ENCODE data around the gene USP34.

The USP34 gene

DNA sequence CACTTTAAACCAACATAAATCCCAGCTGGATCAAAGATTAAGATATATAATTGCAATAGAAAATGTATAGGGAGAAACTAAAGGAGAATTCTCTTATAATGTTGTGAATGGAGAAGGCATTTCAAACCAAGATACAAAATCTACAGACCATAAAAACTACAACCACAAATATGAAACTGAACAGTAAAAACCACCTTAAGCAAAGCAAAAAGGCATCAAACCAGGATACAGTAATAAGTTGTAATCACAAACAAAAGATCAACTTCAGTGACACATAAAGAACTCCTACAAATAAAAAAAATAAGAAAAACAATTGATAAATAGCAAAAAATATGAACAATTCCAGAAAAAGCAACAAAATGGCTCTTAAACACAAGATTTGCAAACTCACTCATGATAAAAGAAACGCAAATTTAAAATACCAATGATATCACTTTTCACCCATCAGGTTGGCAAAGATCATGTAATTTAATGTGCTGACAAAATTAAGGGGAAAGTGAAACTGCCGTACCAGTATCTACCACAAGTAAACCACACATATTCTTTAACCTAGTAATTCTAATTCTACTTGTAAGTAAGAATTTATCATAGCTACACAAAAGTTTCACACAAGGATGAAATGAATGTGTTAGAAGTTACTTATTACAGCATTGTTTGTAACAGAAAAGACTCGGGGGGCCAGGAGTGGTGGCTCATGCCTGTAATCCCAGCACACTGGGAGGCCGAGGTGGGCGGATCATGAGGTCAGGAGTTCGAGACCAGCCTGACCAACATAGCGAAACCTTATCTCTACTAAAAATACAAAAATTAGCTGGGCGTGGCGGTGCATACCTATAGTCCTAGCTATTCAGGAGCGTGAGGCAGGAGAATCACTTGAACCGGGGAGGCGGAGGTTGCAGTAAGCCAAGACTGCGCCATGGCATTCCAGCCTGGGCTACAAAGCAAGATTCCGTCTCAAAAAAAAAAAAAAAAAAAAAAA, 101.9 kb downstream of the USP34 start:
- no peak for DNase-seq (ENCODE audit: low read depth)

DNA sequence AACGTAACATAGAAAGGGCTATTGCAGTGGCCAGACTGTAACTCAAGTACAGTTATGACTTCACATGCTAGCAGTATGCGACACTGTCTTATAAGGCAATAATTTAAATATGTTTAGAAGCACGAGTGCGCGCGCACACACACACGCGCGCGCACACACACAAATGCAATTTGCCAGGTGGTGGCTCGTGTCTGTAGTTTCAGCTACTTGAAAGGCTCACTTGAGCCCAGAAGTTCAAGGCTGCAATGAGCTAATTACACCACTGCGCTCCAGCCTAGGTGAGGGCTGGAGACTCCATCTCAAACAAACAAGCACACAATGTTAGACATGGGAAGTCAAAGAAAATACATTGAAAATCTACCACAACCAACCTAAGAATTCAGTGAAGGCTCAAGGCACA, 103.7 kb downstream of the USP34 start:
- no peak for DNase-seq (ENCODE audit: low read depth)

DNA sequence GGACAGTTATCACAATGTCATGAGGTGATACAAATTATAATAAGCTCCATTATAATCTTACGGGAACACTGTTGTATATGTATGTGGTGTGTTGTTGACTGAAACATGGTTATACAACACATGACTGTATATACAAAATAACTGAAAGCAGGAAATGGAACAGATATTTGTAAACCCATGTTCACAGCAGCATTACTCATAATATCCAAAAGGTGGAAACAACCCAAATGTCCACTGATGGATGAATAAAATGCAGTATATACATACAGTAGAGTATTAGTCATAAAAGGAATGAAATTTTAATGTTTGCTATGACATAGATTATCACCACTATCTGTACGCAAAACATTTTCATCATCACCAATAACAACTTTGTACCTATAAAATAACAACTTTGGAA, 107.3 kb downstream of the USP34 start:
- DNase-seq (ENCODE audit: low read depth): no peak

DNA sequence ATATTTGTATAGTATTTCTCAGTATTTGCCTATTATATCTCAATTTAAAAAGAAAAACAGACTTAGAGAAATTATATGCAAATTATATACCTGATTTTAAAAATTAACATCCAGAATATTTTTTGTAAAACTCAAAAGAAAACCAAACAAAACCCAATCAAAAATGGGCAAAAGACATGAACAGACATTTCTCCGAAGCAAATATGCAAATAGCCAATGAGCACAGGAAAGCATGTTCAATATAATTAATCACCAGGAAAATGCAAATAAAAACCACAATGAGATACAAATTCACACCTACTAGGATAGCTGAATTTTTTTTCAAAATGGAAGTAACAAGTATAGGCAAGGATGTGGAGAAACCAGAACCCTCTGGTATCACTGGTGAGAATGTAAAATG, 108.0 kb downstream of the USP34 start:
- no peak for DNase-seq (ENCODE audit: low read depth)

DNA sequence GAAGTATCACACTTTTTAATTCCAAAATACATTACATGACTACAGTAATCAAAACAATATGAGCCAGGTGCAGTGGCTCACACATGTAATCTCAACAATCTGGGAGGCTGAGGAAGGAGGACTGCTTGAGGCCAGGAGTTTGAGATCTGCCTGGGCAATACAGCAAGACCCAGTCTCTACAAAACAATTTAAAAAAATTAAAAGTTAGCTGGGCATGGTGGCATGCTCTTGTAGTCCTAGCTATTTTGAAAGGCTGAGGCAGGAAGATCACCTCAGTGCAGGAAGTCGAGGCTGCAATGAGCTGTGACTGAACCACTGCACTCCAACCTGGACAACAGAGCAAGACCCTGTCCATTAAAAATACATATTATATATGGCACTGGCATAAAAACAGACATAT, 109.8 kb downstream of the USP34 start:
- DNase-seq (ENCODE audit: low read depth): no peak

DNA sequence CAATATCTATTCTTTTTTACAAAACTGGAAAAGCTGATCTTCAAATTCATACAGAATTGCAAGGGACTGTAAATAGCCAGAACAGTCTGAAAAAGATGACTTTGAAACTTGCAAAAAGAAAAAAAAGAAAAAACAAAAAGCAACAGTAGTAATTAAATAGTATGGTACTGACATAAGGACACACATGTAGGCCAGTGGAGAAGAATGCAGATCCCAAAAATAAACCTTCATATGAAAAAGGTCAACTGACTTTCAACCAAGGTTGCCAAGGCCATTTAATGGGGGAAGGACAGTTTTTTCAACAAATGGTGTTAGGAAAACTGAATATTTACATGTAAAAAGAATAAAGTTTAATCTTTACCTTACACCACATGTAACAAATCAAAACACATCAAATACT, 111.8 kb downstream of the USP34 start:
- DNase-seq (ENCODE audit: low read depth): no peak

DNA sequence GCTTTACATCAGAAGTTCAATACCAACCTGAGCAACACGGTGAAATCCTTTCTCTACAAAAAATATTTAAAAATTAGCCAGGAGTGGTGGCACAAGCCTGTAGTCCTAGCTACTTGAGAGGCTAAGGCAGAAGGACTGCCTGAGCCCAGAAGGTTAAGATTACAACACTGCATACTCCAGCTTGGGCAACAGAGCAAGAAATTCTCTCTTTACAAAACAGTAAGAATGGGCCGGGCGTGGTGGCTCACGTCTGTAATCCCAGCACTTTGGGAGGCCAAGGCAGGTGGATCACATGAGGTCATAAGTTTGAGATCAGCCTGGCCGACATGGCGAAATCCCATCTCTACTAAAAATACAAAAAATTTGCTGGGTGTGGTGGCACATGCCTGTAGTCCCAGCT, 113.2 kb downstream of the USP34 start:
- DNase-seq (ENCODE audit: low read depth): no peak

DNA sequence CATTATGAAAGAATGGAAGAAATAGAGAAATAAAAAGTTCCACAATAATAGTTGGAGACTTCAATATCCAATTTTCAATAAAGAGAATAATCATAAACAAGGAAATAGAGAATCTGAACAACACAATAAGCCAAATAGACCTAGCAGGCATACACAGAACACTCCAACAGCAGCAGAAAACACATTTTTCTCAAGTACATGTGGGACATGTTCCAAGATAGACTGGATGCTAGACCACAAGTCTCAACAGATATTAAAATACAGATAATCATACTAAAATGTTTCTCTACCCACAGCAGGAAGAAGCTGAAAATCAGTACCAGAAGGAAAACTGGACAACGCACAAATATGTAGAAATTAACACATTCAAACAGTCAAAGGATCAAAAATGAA, 113.9 kb downstream of the USP34 start:
- DNase-seq (ENCODE audit: low read depth): no peak

DNA sequence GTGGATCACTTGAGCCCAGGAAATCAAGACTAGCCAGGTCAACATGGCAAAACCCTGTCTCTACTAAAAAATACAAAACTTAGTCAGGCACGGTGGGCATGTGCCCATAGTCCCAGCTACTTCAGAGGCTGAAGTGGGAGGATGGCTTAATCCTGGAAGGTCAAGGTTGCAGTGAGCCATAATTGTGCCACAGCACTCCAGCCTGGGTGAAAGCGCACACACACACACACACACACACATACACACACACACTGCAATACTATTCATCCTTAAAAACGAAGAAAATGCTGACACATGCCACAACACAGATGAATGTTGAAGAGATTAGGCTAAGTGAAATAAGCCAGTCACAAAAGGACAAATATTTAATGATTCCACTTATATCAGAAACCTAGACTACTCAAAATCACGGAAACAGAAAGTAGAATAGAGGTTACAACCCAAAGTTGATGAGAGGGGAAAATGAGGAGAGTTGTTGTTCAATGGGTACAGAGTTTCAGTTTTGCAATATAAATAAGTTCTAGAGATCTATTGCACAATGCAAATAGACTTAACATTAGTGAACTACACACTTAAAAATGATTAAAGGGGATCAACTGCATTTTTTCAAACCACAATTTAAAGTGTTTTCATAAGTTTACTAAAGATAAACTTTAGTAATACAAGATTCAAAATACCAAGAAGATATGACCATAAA, 114.5 kb downstream of the USP34 start:
- no peak for DNase-seq (ENCODE audit: low read depth)

DNA sequence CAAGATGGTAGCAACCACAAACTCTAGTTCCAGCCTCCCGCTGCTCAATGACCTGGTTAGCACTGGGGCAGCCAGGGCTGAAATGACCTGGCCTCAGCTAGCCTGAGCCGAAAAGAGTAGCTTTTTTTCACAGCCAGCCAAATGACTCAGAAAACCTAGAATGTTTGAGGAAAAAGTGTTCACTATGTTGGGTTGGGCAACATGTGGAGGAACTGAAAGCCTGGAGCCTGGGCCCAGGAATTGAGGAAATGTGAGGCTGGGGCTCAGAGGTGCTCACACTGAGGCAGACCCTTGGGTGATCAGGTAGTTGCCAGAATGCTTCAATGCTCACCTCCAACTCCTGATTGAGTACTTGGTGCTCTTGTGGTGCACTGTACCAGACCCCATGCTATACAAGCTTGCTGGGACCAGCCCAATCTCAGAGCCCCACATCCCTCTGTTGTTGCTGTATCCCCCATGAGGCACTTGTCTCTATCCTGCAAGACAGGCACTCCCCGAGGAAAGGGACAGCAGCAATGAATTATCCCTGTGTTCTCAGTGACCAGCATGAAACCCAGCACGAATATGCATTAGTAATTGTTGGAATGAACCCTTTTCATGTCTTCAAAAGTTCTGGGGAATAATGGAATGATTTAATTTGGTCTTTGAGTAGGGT, 116.2 kb downstream of the USP34 start:
- DNase-seq (ENCODE audit: low read depth): no peak

DNA sequence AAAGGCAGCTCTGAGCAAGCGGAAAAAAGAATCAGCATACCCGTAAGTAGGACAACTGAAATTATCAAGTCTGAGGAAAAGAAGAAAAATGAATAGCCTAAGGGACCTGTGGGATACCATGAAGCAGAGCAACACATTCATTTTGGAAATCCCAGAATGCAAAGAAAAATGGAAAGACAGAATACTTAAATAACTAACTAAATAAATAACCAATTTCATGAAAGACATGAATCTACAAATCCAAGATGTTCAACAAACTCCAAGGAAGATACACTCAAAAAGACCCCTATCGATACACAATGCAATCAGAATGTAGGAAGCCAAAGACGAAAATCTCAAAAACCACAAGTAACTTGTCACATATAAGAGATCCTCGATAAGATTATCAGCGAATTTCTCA, 117.0 kb downstream of the USP34 start:
- no peak for DNase-seq (ENCODE audit: low read depth)

DNA sequence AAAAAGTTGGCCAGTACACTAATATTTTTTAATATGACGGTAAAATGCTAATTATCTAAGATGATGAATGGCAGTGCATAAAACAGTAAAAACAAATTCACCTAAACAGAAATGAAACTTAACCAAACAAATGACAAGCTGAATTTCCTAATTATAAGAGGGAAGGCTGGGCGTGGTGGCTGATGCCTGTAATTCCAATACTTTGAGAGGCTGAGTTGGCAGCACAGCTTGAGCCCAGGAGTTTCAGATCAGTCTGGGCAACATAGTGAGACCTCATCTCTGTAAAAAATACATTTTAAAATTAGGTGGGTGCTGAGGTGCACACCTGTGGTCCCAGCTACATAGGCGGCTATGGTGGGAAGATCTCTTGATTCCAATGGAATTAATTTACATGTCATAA, 120.1 kb downstream of the USP34 start:
- no peak for DNase-seq (ENCODE audit: low read depth)

DNA sequence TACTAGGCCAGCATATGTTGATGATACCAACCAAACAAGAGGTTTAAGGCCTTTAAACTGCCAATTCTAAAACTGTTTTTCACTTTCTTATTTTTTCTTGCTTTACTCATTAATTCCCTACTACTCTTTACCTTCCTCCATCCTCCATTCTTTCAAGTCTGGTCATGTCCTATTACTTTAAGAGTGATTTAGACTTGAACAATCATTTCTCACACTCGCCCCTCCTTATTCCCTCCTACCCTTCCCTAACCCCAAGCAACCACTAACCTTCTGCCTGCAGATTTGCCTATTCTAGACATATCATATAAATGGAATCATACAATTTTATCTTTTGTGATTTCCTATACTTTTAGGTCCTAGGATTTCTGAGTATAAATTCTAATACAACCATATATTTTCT, 127.7 kb downstream of the USP34 start:
- DNase-seq (ENCODE audit: low read depth): no peak

DNA sequence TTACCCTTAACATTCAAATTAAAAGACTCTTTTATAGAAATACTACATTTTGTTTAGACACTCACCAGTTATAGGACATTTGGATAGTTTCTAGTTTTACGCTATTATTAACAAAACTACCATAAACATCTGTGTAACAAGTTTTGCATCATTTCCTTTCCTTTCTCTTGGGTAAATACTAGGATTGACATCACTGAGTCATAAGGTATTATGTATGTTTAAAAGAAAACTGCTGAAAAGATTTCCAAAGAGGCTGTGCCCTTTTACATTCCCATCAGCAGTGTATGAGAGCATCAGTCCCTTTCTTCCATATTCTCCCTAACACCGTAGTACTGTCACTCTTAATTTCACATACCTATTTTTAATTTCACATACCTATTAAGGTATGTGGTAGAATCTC, 130.6 kb downstream of the USP34 start:
- DNase-seq (ENCODE audit: low read depth): no peak

DNA sequence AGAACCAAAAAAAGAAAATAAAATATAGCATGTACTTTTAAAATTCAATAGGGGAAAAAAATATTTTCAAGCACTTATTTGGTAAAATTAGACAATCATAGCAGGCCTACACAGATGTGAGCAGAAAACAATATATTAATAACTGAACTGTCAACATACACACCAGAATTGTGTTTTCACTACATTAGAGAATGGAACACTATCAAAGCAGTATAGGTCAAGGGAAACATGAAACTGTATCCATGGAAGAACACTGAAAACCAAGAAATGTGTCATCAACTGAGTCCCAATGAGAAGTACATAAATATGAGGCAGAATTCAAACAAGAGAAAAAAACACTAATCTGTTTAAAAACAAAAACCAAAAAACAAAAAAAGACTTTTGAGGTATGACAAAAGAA, 132.4 kb downstream of the USP34 start:
- no peak for DNase-seq (ENCODE audit: low read depth)

DNA sequence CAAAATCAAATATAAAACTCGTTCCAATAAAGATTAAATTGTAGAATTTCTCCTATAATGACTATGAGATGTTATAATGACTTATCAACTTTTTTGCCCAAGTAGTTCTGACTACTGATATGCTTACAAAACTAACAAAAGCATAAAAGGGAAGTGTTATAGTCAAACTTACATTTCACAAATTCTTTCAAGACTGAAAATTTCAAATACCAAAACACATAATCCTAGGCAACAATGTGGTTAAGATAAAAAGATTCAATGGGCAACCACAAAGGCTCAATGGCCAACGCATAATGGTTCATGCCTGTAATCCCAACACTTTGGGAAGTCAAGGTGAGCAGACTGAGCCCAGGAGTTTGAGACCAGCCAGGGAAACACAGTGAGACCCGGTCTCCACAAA, 135.7 kb downstream of the USP34 start:
- DNase-seq (ENCODE audit: low read depth): no peak

DNA sequence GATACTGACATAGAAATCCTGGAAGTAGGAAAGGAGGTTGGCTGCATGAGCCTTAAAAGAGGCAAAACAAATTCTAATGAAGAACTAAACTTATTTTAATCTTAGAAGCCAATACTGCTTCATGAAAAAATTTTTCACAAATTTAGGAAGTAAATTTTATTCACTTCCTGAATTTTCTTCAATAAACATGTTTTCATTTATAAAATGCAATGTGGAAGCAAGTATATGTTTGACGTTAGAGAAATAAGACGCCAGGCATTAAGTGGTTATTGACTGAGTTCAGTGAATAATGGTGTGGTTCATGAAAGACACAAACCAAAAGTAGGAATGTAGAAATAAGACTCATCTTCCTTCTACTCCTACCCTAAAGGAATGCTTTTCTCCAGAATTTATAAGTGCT, 136.4 kb downstream of the USP34 start:
- no peak for DNase-seq (ENCODE audit: low read depth)

DNA sequence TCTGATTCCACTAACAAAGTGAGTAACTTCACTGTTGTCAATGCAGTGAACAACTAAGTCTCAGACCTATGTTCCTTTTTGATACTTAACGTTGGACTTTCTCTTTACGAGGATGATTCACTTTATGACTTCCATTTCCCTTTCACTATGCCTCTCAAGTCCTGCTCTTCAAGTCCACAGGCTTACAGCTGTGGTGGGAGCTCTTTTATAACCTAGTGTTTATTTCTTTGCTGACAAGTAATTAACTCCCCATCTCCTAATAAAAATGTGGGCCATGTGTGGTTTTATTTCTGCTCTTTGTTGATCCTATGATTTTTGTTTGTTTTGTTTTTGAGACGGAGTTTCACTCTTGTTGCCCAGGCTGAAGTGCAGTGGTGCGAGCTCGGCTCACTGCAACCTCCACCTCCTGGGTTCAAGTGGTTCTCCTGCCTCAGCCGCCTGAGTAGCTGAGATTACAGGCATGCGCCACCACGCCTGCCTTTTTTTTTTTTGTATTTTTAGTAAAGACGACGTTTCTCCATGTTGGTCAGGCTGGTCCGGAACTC, 142.1 kb downstream of the USP34 start:
- no peak for DNase-seq (ENCODE audit: low read depth)

DNA sequence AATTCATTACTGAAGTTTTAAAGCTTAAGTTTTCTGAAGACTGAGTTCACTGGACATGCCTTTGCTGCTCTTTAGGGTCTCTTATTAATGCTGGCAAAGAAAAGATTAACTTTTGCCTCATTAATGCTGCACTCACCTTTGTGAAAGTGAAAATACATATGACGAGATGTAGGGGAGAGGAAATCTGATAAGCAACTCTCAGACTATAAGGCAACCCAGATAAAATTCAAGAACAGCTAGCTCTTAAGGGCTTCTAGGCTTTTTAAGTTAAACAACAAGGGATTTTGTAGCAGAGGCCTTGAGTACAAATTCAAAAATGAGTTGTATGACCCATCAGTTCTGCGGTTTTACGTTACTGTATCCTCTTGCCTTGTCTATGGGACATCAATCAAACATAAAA, 143.7 kb downstream of the USP34 start:
- no peak for DNase-seq (ENCODE audit: low read depth)

DNA sequence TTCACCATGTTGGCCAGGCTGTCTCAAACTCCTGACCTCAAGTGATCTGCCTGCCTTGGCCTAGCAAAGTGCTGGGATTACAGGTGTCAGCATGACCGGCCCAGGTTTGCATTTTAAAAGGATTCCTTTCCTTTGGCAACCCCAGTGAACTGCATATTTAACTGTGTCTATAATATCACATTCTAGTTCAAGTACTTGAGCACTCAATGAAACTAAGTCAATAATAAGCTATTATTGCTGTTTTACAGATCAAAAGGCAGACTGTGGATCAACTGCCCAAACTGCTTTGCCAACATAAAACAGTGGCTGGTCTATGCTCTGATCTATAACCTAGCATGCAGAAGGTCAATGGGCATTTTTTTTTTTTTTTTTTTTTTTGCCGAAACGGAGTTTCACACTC, 144.5 kb downstream of the USP34 start:
- DNase-seq (ENCODE audit: low read depth): no peak

DNA sequence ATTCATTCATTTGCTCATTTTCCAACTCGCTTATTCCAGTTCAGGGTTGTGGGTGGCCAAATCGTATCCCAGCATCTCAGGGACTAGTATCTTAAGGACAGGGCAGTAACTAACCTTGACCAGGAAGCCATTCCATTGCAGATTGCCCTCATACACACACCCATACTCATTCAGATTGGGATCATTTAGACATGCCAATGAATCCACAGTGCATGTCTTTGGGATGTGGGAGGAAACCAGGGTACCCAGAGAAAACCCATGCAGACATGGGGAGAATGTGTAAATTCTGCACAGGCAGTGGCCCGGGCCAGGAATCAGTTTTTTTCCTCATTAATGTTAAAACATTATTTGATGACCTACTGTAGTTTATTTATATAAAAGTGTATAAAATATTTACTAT, 150.7 kb downstream of the USP34 start:
- no peak for DNase-seq (ENCODE audit: low read depth)

DNA sequence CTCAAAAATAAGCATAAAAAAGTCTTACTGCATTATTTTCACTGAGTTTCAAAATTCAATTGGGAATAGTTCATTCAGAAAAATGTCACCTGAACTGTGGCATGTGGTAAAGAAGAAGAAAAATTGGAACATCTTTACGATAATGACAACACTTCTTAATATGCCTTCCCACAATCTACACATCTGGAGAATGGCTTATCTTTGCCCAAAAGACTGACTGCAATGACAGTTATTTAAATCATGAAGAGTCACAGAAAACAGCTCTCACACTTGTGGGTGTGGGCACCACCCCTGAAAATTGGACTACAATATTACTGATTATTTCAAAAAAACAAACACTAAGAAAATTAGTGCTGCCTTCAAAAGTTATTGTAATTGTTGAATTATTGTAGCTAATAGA, 152.3 kb downstream of the USP34 start:
- no peak for DNase-seq (ENCODE audit: low read depth)

DNA sequence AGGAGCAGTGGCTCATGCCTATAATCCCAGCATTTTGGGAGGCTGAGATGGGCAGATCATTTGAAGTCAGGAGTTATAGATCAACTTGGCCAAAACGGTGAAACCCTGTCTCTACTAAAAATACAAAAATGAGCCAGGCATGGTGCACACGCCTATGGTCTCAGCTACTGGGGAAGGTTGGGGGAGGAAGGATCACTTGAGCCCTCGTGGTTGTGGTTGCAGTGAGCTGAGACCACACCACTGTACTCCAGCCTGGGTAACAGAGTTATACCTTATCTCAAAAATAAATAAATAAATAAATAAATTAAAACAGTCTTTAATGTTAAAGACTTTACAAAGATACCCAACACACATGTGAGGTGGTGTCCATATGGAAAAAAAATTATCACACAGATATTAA, 174.9 kb downstream of the USP34 start:
- DNase-seq (ENCODE audit: low read depth): no peak

Data from activated T-cell treated with anti-CD3 and anti-CD28 coated beads for 24 hours (primary cell).